ENCODE results near the gene TCF15.
"Not testable (repeated sequence)": the region's sequence is repeated elsewhere in the genome, so short reads cannot be mapped to it uniquely, and the experiment has no call there.

Gene TCF15
- 0 reads per million in 4 donors for total RNA-seq

GRCh38 chr20:610130-611046, at the start of gene TCF15:
Gene TCF15, minus strand, starts transcription at chr20:610309. Its CDS starts 72 bp downstream, at chr20:610237.
- no peak for DNase-seq

GRCh38 chr20:658731-659291, 48.7 kb upstream of the TCF15 start:
- no peak for DNase-seq

GRCh38 chr20:658202-658601, 48.1 kb upstream of the TCF15 start:
- no peak for DNase-seq

GRCh38 chr20:655726-656624, 45.9 kb upstream of the TCF15 start:
- DNase-seq = no peak

GRCh38 chr20:654417-654750, 44.3 kb upstream of the TCF15 start:
- DNase-seq = no peak

- no peak for DNase-seq
Observed at GRCh38 chr20:653590-654416, 43.7 kb upstream of the TCF15 start.

- peak; percentile 60 to 82 (median 63) for DNase-seq
Observed at GRCh38 chr20:653110-653589, 43.0 kb upstream of the TCF15 start, which contains the start of gene SRXN1. Gene SRXN1, minus strand, starts transcription at chr20:653200. Its CDS starts 15 bp downstream, at chr20:653185.

- peak in 1 of 5 donors; percentile 22 for DNase-seq
Observed at GRCh38 chr20:652615-653109, 42.6 kb upstream of the TCF15 start.

GRCh38 chr20:651713-652614, 41.9 kb upstream of the TCF15 start:
- no peak for DNase-seq

GRCh38 chr20:650954-651353, 40.8 kb upstream of the TCF15 start:
- DNase-seq = no peak

- no peak for DNase-seq
Observed at GRCh38 chr20:650281-650680, 40.2 kb upstream of the TCF15 start.

GRCh38 chr20:647479-648019, 37.4 kb upstream of the TCF15 start:
- no peak for DNase-seq

GRCh38 chr20:646868-647233, 36.7 kb upstream of the TCF15 start:
- no peak for DNase-seq

- no peak for DNase-seq
Observed at GRCh38 chr20:646107-646867, 36.2 kb upstream of the TCF15 start.

- peak; percentile 23 to 72 (median 40) for DNase-seq
Observed at GRCh38 chr20:645318-646106, 35.4 kb upstream of the TCF15 start.

GRCh38 chr20:644692-645317, 34.7 kb upstream of the TCF15 start:
- no peak for DNase-seq

GRCh38 chr20:642398-643174, 32.5 kb upstream of the TCF15 start:
- DNase-seq = no peak

GRCh38 chr20:642013-642397, 31.9 kb upstream of the TCF15 start:
- not testable (repeated sequence) for DNase-seq

All from T-helper 1 cell (primary cell).